Suprapubic skin (tissue), 3 donors: ENCODE measurements around the gene GOT1.

Experiments used
- CTCF ChIP-seq, 2 donors: fragments of 200-600 bp in 1 of 2; fragments of 450-650 bp in 1 of 2; sonication (generic) in 1 of 2; IDR thresholded peaks; one replicate each; pipeline ENCODE4 v1.5.1; 2016 to 2019; ENCODE audit warnings: antibody characterized with exemption in 2 of 2, mild to moderate bottlenecking in 1 of 2, moderate library complexity in 1 of 2
- POLR2AphosphoS5 ChIP-seq, 3 donors: sonication (generic); formaldehyde crosslinking; IDR thresholded peaks; one replicate each; pipeline ENCODE4 v1.6.1; 2017; ENCODE audit warnings: antibody characterized with exemption in 3 of 3

GRCh38 chr10:99442394-99442793 is 12.0 kb upstream of the GOT1 start:
- no peak for TF ChIP-seq CTCF (IDR thresholded peaks at IDR 0.05)
- TF ChIP-seq POLR2AphosphoS5 (IDR thresholded peaks at IDR 0.05), result no peak
